ENCODE data around the gene NLRC5.

- TF ChIP-seq CTCF (IDR thresholded peaks at IDR 0.05; ENCODE audit: insufficient read depth, low read depth, low read length) (no peak), EZH2 (IDR thresholded peaks at IDR 0.05; ENCODE audit: insufficient read depth, low read length) (no peak)
These were observed 73.0 kb downstream of the NLRC5 start for GRCh38 chr16:57062329-57062728.
